SU-DHL-6 (cell line): ENCODE results near the gene GAPDHS.

ENCODE experiments used
- EZH2phosphoT487 ChIP-seq: fragments of 200-600 bp; sonication (generic), shearing (Covaris generic); conservative IDR thresholded peaks from 2 replicates; pipeline ENCODE4 v1.6.1; 2018; ENCODE audit warnings: mild to moderate bottlenecking, antibody characterized with exemption, low read length, moderate library complexity, mixed read lengths
- TF ChIP-seq, protein P1 (sequence below): fragments of 200-600 bp; sonication (generic); IDR thresholded peaks from one replicate; pipeline ENCODE4 v1.5.1; 2017; ENCODE audit warnings: antibody characterized with exemption, mild to moderate bottlenecking, low read length, moderate library complexity; ENCODE audit not compliant: insufficient read depth, poor library complexity, severe bottlenecking

DNA sequence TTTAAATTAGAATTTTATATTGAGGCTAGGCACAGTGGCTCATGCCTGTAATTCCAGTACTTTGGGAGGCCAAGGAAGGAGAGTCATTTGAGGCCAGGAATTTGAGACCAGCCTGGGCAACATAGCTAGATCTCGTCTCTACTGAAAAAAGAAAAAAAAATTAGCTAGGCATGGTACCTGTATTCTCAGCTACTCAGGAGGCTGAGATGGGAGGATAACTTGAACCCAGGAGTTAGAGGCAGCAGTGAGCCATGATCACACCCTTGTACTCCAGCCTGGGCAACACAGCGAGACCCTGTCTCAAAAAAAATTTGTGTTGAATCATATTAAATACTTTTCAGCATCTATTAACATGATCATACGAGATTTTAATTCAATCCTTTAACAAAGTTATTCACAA, 57.6 kb downstream of the GAPDHS start:
- TF ChIP-seq, protein P1, sequence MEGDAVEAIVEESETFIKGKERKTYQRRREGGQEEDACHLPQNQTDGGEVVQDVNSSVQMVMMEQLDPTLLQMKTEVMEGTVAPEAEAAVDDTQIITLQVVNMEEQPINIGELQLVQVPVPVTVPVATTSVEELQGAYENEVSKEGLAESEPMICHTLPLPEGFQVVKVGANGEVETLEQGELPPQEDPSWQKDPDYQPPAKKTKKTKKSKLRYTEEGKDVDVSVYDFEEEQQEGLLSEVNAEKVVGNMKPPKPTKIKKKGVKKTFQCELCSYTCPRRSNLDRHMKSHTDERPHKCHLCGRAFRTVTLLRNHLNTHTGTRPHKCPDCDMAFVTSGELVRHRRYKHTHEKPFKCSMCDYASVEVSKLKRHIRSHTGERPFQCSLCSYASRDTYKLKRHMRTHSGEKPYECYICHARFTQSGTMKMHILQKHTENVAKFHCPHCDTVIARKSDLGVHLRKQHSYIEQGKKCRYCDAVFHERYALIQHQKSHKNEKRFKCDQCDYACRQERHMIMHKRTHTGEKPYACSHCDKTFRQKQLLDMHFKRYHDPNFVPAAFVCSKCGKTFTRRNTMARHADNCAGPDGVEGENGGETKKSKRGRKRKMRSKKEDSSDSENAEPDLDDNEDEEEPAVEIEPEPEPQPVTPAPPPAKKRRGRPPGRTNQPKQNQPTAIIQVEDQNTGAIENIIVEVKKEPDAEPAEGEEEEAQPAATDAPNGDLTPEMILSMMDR: no peak
- no peak for TF ChIP-seq EZH2phosphoT487
